HG03342 (cell line): ENCODE results near the gene SERPIND1.
"Not testable (repeated sequence)": the region's sequence is repeated elsewhere in the genome, so short reads cannot be mapped to it uniquely, and the experiment has no call there.

ENCODE experiments used
- ATAC-seq: cut with Tn5 transposase; IDR thresholded peaks from one replicate; pipeline ENCODE4 v1.9.1; 2021; ENCODE audit warnings: mild to moderate bottlenecking, moderate library complexity; ENCODE audit not compliant: unreplicated experiment

The SERPIND1 gene

GRCh38 chr22:20811171-20811570, 37.3 kb downstream of the SERPIND1 start:
- ATAC-seq = no peak

DNA sequence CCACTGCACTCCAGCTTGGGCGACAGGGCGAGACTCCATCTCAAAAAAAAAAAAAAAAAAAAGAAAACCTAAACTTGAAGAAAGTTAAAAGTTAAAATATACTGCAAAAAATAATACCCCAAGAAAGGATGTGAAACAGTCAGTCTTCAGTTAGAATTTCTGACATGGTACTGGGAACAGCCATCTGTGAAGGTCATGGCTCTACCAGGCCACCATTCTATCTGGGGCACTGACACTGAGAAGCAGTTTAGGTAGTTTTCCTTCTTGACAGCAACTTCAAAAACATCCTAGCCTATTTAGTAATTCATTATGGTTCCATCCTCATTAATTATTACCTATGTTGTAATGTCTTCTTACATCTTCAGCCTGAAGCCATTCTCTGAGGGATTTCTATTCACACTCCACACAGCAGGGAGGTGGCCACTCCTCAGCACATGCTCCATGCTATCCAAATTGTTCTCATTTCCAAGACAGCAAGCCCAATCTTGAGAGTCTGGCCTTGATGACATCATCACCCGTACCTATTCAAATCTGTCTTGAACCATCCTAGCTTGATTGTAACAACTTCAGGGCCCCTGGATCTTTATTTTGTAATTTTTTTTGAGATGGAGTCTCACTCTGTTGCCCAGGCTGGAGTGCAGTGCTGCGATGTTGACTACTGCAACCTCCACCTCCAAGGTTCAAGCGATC, 38.2 kb downstream of the SERPIND1 start:
- no peak for ATAC-seq

DNA sequence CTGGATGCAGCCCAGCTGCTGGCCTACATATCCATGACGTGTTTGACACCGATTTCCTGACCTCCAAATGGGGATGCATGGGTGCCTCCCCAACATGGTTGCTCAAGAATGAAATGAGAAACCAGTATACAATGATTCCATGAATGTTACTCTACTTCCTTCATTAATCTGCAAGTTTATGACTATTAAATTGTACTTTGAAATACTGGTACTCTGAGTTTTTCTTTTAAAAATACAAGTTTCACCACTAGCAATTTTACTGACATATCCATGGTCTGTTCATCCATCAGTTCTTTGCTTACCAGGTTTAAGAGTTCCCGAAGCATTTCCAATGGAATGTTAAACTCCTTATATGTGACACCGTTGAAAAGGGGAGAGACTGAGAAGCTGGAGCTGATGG, 39.1 kb downstream of the SERPIND1 start:
- ATAC-seq = no peak

DNA sequence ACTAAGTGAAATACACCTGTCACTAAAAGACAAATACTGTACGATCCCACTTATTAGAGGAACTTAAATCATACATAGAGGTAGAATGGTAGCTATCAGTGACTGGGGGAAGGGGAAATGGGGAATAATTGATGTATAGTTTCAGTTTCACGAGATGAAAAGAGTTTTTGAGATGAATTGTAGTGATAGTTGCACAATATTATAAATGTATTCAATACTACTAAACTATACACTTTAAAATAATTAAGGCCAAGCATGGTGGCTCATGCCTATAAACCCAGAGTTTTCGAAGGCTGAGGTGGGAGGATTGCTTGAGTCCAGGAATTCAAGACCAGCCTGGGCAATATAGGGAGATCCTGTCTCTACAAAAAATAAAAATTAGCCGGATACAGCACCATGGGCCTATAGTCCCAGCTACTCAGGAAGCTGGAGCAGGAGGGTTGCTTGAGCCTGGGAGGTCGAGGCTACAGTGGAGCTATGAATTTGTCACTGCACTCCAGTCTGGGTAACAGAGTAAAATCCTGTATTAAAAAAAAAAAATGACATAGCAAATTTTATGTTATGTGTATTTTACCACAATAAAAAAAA, 40.4 kb downstream of the SERPIND1 start:
- no peak for ATAC-seq

DNA sequence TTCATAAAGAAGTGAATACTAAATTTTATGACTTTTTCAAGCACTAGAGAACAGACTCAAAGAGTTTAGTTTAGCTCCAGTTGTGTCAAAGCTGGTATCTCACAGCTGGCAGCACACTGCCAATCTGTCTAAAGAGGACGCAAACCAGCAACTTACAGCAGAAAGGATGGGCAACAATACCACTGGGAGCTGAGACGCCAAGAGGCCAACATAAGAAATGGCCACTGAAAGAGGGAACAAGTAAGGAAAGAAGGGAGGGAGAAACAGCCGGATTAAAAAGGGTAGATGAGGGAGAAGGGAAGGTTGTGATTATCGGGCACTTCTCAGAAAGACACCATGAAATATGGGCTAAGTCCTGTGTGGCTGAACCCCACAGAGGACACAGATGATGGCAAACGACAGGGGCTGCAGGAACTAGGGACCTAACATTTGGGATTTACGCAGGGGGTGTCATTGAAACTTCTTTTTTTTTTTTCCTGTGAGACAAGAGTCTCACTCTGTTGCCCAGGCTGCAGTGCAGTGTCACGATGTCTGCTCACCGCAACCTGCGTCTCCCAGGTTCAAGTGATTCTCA, 41.7 kb downstream of the SERPIND1 start:
- no peak for ATAC-seq

DNA sequence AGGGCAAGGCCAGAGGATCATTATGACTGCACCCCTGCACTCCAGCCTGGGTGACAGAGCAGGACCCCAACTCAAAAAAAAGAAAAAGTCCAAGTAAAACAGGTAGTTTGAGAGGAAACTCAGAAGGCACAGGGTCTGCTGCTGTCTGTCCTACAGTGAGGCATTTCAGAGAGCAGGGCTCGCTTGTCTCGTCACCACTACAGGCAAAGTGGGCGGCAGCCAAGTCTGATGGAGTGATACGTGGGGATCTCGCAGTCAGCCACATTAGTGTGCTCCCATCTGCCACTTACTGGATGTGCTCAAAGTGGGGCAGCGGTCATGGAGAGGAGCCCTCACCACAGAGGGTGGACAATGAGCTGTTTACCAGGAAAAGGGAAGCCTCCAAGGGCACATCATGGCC, 42.6 kb downstream of the SERPIND1 start:
- no peak for ATAC-seq

DNA sequence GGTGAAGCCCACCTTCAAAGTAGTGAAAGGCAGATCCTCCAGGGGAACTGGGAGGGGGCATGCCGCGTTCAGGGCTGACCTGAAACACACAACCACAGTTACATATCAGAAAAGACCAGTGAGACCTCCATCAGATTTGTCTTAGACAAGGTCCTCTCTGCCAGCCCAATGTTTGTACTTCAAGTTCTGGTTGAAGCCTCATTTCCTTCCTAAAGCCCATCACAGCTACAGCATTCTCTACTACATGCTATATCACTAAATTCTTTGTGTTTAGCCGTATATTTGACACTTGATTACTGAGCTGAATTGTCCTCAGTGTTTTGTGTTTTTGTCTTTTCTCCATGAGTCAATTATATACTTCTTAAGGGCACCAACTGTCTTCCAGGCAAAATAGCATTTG, 44.6 kb downstream of the SERPIND1 start:
- ATAC-seq = no peak

DNA sequence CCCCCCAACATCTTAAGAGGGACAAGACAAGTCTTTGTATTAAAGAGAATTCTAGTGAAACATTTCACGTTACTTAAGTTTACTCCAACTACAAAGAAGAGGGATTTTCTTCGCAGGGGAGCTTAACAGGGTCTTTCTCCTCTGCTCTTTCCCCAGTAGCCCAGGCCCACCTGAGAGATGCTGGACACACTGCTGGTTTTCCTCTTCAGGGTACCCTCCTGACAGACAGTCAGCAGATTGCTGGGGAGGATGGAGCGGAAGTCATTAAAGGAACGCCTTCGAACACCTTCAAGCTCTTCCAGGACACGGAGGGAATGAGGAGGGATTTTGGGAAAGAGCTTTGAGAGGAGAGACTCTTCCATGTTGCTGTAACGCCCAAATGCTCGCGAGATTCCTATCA, 45.6 kb downstream of the SERPIND1 start:
- ATAC-seq = no peak

DNA sequence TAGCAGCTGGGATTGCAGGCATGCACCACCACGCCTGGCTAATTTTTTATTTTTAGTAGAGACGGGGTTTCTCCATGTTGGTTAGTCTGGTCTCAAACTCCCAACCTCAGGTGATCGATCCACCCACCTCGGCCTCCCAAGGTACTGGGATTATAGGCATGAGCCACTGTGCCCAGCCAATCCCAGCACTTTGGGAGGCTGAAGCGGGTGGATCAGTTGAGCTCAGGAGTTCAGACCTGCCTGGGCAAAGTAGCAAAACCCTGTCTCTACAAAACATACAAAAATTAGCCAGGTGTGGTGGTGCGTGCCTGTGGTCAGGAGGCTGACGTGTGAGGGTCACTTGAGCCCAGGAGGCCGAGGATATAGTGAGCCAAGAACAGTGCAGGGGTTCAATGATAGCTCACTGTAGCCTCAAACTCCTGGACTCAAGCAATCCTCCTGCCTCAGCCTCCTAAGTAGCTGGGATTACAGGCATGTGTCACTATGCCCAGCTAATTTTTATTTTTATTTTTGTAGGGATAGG, 47.9 kb downstream of the SERPIND1 start:
- ATAC-seq = not testable (repeated sequence)

GRCh38 chr22:20822240-20822639, 48.3 kb downstream of the SERPIND1 start:
- no peak for ATAC-seq

- no peak for ATAC-seq
Observed at GRCh38 chr22:20823264-20823663, 49.4 kb downstream of the SERPIND1 start.

GRCh38 chr22:20825216-20825615, 51.3 kb downstream of the SERPIND1 start:
- ATAC-seq = not testable (repeated sequence)

DNA sequence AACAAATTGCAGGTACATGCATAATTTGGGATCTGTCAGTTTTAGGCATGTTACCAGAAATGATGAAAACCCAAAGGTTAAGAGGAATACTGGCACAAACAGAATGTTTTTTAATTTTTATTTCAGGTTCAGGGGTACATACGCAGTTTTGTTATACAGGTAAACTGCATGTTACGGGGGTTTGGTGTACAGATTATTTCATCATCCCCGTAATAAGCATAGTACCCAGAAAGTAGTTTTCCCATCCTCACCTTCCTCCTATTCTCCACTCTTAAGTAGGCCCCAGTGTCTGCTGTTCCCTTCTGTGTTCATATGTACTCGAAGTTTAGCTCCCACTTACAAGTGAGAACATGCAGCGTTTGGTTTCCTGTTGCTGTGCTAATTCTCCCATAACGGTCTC, 51.7 kb downstream of the SERPIND1 start:
- ATAC-seq = no peak

DNA sequence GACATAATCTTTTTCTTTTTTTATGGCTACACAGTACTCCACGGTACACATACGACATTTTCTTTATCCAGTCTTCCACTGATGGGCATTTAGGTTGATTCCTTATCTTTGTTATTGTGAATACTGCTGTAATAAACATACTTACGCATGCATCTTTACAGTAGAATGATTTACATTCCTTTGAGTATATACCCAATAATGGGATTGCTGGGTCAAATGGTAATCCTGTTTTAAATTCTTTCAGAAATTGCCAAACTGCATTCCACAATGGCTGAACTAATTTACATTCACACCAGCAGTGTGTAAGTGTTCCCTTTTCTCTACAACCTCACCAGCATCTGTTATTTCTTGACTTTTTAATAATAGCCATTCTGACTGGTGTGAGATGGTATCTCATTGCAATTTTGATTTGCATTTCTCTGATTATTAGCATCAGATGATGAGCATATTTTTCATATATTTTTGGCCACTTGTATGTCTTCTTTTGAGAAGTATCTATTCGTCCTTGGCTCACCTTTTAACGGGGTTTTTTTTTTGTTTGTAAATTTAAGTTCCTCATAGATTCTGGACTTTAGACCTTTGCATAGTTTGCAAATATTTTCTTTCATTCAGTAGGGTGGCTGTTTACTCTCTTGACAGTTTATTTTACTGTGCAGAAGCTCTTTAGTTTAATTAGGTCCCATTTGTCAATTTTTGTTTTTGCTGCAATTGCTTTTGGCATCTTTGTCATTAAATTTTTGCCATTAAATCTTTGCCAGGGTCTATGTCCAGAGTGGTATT, 52.6 kb downstream of the SERPIND1 start:
- not testable (repeated sequence) for ATAC-seq

DNA sequence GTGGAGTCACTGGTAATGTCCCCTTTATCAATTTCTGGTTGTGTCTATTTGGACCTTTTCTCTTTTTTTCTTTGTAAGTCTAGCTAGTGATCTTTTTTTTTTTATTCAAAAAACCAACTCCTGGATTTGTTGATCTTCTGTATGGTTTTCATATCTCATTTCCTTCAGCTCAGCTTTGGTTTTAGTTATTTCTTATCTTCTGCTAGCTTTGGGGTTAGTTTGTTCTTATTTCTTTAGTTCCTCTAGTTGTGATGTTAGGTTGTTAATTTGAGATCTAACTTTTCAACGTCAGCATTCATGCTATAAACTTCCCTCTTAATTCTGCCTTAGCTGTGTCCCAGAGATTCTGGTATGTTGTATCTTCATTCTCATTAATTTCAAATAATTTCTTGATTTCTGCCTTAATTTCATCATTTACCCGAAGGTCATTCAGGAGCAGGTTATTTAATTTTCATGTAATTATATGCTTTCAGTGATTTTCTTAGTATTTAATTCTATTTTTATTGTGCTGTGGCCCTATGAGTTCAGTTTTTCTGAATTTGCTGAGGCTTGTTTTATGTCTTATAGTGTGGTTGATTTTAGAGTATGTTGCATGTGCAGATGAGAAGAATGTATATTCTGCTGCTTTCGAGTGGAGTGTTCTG, 55.7 kb downstream of the SERPIND1 start:
- no peak for ATAC-seq

DNA sequence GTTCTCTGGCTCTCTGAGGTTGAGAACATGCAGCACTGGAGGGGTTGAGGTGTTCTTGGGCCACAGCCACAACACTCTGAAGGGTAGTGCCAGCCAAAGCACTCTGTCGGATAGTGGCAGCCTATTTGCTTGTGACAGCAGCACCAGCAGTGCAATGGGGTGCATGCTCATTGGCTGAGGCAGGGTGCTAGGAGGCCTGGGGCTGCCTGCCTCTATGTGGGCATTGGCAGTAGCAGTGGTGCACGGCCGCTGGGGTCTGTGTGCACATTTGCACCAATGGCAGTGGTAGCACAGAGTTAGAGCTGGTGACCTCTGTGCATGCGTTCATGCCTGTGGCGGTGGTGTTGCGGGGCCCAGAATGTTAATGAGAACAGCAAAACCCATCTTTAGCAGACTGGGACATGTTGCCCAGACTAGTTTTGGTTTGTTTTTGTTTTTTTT, 59.3 kb downstream of the SERPIND1 start:
- no peak for ATAC-seq

DNA sequence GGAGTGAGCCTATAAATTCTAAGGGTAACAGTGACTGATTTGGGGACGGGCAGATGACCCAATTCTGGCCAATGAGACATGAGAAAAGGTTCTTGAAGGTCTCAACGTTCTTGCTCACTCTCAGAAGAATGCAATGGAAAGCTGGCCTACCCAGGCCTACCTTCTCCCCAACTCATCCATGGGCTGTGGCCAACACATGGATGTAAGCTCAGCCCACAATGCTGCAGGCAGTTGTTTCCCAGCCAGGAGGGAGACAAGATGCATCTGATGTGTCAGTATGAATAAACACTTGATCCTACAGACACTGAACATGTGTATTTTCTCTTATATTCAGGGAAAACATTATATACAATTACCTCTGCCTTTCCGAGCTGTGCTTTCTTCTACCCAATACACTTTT, 60.3 kb downstream of the SERPIND1 start:
- ATAC-seq = no peak

GRCh38 chr22:20834725-20835124, 60.8 kb downstream of the SERPIND1 start:
- no peak for ATAC-seq
